Osteocyte (in vitro differentiated cells): ENCODE measurements around the gene ACP6. TPM values are rescaled to one million over a fixed set of nuclear protein-coding genes. Genes with fewer than 3 reads are reported as not detected.
A peak's percentile ranks its signal among the peaks of the same experiment; 100 is the strongest.

ENCODE experiments used
- DNase-seq: peaks from one replicate; pipeline ENCODE4 v3.0.0; 2021; ENCODE audit warnings: mixed read lengths; ENCODE audit not compliant: unreplicated experiment; ENCODE audit errors: extremely low spot score
- H3K27ac Mint-ChIP-seq: one replicate; pipeline ENCODE4 v1.8.0; 2021; ENCODE audit warnings: mild to moderate bottlenecking, mixed read lengths; ENCODE audit not compliant: unreplicated experiment
- H3K27me3 Mint-ChIP-seq: one replicate; pipeline ENCODE4 v1.8.0; 2021; ENCODE audit warnings: mixed read lengths; ENCODE audit not compliant: unreplicated experiment
- H3K36me3 Mint-ChIP-seq: one replicate; pipeline ENCODE4 v1.8.0; 2021; ENCODE audit warnings: mixed read lengths; ENCODE audit not compliant: unreplicated experiment
- H3K4me1 Mint-ChIP-seq: one replicate; pipeline ENCODE4 v1.8.0; 2021; ENCODE audit warnings: mixed read lengths; ENCODE audit not compliant: unreplicated experiment
- H3K4me3 Mint-ChIP-seq: one replicate; pipeline ENCODE4 v1.8.0; 2021; ENCODE audit warnings: mild to moderate bottlenecking, moderate library complexity, mixed read lengths; ENCODE audit not compliant: unreplicated experiment
- H3K9me3 Mint-ChIP-seq: one replicate; pipeline ENCODE4 v1.8.0; 2021; ENCODE audit warnings: mixed read lengths; ENCODE audit not compliant: unreplicated experiment
- CTCF ChIP-seq: fragments of 200-600 bp; sonication (generic); IDR thresholded peaks from 2 replicates; pipeline ENCODE4 v1.5.0; 2021; ENCODE audit warnings: antibody characterized with exemption, mild to moderate bottlenecking, moderate library complexity
- total RNA-seq: library from RNA; stranded (reverse); gene quantifications from 2 replicates; pipeline ENCODE4 v1.2.1, GENCODE V29; 2021

ACP6 gene
- total RNA-seq, 1 donor from 2014 or later = 12.6 TPM

- no peaks in the 10 kb centered on the region for H3K9me3 Mint-ChIP-seq
- no peaks in the 10 kb centered on the region for H3K27me3 Mint-ChIP-seq
- H3K36me3 Mint-ChIP-seq = peaks cover 15% of the 10 kb centered on the region
- peak; percentile 88 for DNase-seq
- peak; percentile 74 for TF ChIP-seq CTCF
- H3K4me1 Mint-ChIP-seq = peaks cover 4% of the 10 kb centered on the region
- no peak overlapping the region for H3K27ac Mint-ChIP-seq
- H3K4me3 Mint-ChIP-seq = no peak overlapping the region
These were observed 29.7 kb downstream of the ACP6 start for GRCh38 chr1:147640553-147641165.

DNA sequence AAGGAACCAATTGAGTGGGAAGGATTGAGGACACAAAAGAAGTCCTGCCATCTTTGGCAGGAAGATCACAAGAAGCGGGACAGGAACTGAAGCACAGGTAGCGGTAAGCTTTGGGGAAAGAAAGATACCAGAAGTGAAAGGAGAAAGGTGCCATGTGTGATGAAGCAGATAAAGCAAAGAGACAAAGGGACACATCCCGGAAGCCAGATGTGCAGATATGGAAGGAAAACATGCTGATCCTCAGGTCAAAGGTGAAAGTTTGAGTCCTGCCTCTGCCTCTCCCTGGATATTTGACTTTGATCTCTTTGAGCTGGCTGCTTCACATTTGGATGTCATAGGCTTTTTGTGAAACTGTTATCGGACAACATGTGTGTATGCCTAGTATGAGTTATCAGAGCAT lies 34.0 kb downstream of the ACP6 start:
- no peak overlapping the region for H3K27ac Mint-ChIP-seq
- H3K4me1 Mint-ChIP-seq = peaks cover 4% of the 10 kb centered on the region
- H3K27me3 Mint-ChIP-seq = no peaks in the 10 kb centered on the region
- DNase-seq = no peak
- H3K4me3 Mint-ChIP-seq = no peak overlapping the region
- TF ChIP-seq CTCF = no peak
- H3K36me3 Mint-ChIP-seq = peaks cover 14% of the 10 kb centered on the region
- H3K9me3 Mint-ChIP-seq = no peaks in the 10 kb centered on the region

GRCh38 chr1:147635342-147635741 lies 35.0 kb downstream of the ACP6 start:
- Mint-ChIP-seq H3K27me3 (no peaks in the 10 kb centered on the region), H3K4me3 (no peak overlapping the region), H3K4me1 (peaks cover 2% of the 10 kb centered on the region), H3K36me3 (peaks cover 14% of the 10 kb centered on the region), H3K9me3 (no peaks in the 10 kb centered on the region), H3K27ac (no peak overlapping the region)
- no peak for TF ChIP-seq CTCF
- DNase-seq = no peak

DNA sequence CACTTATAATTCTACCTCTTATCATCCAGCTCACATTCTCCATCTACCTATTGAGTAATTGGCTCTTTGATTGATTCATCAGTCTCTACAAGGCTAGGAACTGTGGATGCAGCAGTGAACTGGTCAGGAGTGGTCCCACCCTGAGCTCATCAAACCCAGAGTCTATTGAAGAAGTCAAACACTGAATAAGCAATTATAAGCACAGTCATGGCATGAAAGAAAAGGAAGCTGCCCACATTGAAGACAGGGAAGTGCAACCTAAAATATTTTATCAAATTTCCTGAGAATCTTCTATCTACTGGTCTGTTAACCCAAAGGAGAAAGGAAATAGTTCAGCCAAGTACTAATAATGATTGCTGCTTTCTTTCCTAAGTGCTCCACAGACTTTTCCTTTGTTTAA lies 35.7 kb downstream of the ACP6 start:
- Mint-ChIP-seq H3K4me1 (peaks cover 8% of the 10 kb centered on the region), H3K27ac (no peak overlapping the region), H3K4me3 (no peak overlapping the region), H3K27me3 (no peaks in the 10 kb centered on the region), H3K9me3 (no peaks in the 10 kb centered on the region), H3K36me3 (peaks cover 14% of the 10 kb centered on the region)
- no peak for TF ChIP-seq CTCF
- DNase-seq = no peak

GRCh38 chr1:147633759-147634158 lies 36.6 kb downstream of the ACP6 start:
- Mint-ChIP-seq H3K9me3 (no peaks in the 10 kb centered on the region), H3K36me3 (peaks cover 14% of the 10 kb centered on the region), H3K4me3 (no peak overlapping the region), H3K27ac (no peak overlapping the region), H3K4me1 (peaks cover 15% of the 10 kb centered on the region), H3K27me3 (no peaks in the 10 kb centered on the region)
- TF ChIP-seq CTCF = no peak
- no peak for DNase-seq
